HS-27A (cell line): Measurements from ENCODE around the gene RBMXL3.

ENCODE experiments used
- DNase-seq: peaks from one replicate; pipeline ENCODE4 v3.0.0-alpha.2; 2012; ENCODE audit warnings: low read depth, missing footprints

RBMXL3 gene

GRCh38 chrX:115233497-115234455 is 44.6 kb downstream of the RBMXL3 start, which contains the start of gene LRCH2:
TSS of gene LRCH2 (minus strand) at chrX:115234096. CDS start at chrX:115234041, 55 bp downstream.
- DNase-seq = no peak

- no peak for DNase-seq
These were observed 45.3 kb downstream of the RBMXL3 start for GRCh38 chrX:115234461-115234860.

- DNase-seq = no peak
These were observed 47.4 kb downstream of the RBMXL3 start for GRCh38 chrX:115236560-115236959.

- DNase-seq = no peak
These were observed 47.8 kb downstream of the RBMXL3 start for GRCh38 chrX:115237056-115237455.
